K562 (cell line): Measurements from ENCODE around the gene THBS1. TPM values are rescaled to one million over a fixed set of nuclear protein-coding genes. Genes with fewer than 3 reads are reported as not detected.

Experiments
- ATAC-seq: fragments of 200-7000 bp; cut with Tn5 transposase; 3 replicates; pipeline ENCODE4 v1.9.1; 2020; ENCODE audit warnings: moderate library complexity
- BruUV-seq: library from RNA; stranded (reverse); fragments of 400-500 nt; replicated peaks from 2 replicates; lab custom pipeline; 2021; lab: Mats Ljungman, UMichigan
- CTCF ChIA-PET: fragments of 300-600 bp; formaldehyde crosslinking; extraction: SDS; loops from one replicate; lab custom pipeline; 2021; ENCODE audit warnings: low intra/inter-chr PET ratio; lab: Yijun Ruan, JAX
- POLR2A ChIA-PET: fragments of 300-600, 350-650 bp; sonication (Branson Sonifier 250); formaldehyde crosslinking; extraction: SDS; loops from one replicate; lab custom pipeline; 2021; ENCODE audit warnings: antibody characterized with exemption, inconsistent platforms; lab: Yijun Ruan, JAX
- DNase-seq, 4 experiments: peaks; one replicate each; pipeline versions ENCODE4 v3.0.0 to v3.0.0-alpha.2; 2011 to 2018; ENCODE audit warnings: low spot score in 3 of 4, mixed read lengths in 3 of 4; ENCODE audit errors: extremely low read depth in 1 of 4
- FAIRE-seq: peaks from 2 replicates; lab custom pipeline; 2011; peaks lifted over from hg19 to GRCh38; lab: Jason Lieb, UNC
- H2AFZ ChIP-seq: 2 replicates; pipeline ENCODE4 v1.6.0; 2011; ENCODE audit warnings: low read depth, low read length, control low read depth, inconsistent platforms
- H3K27ac ChIP-seq: fragments of 200-600 bp; 3 replicates; pipeline ENCODE4 v1.8.0; 2011; ENCODE audit warnings: low read depth, mild to moderate bottlenecking, control low read depth, inconsistent platforms, low read length, moderate library complexity, mixed read lengths; ENCODE audit errors: extremely low read depth
- H3K27me3 ChIP-seq, 2 experiments: fragments of 300-600 bp in 1 of 2; 2 replicates in 1 of 2; 3 replicates in 1 of 2; pipeline versions ENCODE4 v1.6.0 to v1.8.0; 2011; ENCODE audit warnings: inconsistent platforms in 2 of 2, low read length in 2 of 2, mild to moderate bottlenecking in 1 of 2, mixed read lengths in 1 of 2, moderate library complexity in 1 of 2; ENCODE audit not compliant: control insufficient read depth in 2 of 2, insufficient read depth in 2 of 2
- H3K36me3 ChIP-seq: fragments of 300-600 bp; 3 replicates; pipeline ENCODE4 v1.8.0; 2011; ENCODE audit warnings: mild to moderate bottlenecking, low read length, inconsistent platforms; ENCODE audit not compliant: control insufficient read depth, insufficient read depth
- H3K4me1 ChIP-seq, 2 experiments: fragments of 200-600 bp in 1 of 2; replicated peaks in 1 of 2; 2 replicates in 1 of 2; 3 replicates in 1 of 2; pipeline versions ENCODE4 v1.5.1 to v1.8.0; 2011; ENCODE audit warnings: inconsistent platforms in 2 of 2, low read length in 2 of 2, mild to moderate bottlenecking in 1 of 2, mixed read lengths in 1 of 2, moderate library complexity in 1 of 2; ENCODE audit not compliant: control insufficient read depth in 2 of 2, insufficient read depth in 2 of 2
- H3K4me2 ChIP-seq: 2 replicates; pipeline ENCODE4 v1.6.1; 2011; ENCODE audit warnings: low read length, control low read depth, inconsistent platforms, mixed read lengths; ENCODE audit not compliant: insufficient read depth
- H3K4me3 ChIP-seq: fragments of 200-600 bp; sonication (generic), shearing (Covaris generic); 2 replicates; pipeline ENCODE4 v1.5.1; 2016; ENCODE audit warnings: control low read depth, inconsistent platforms
- H3K79me2 ChIP-seq: fragments of 200-600 bp; 3 replicates; pipeline ENCODE4 v1.8.0; 2011; ENCODE audit warnings: low read length, inconsistent platforms; ENCODE audit not compliant: control insufficient read depth, insufficient read depth
- H3K9ac ChIP-seq, 2 experiments: 2 replicates each; pipeline versions ENCODE4 v1.6.0 to v1.6.1; 2011; ENCODE audit warnings: low read depth in 2 of 2, low read length in 2 of 2, control low read depth in 1 of 2, inconsistent platforms in 1 of 2, mild to moderate bottlenecking in 1 of 2, mixed read lengths in 1 of 2; ENCODE audit not compliant: insufficient read depth in 1 of 2
- H3K9me1 ChIP-seq: one replicate; pipeline ENCODE4 v1.6.0; 2011; ENCODE audit warnings: inconsistent platforms, mild to moderate bottlenecking, low read length, moderate library complexity; ENCODE audit not compliant: control insufficient read depth, insufficient read depth
- H3K9me3 ChIP-seq: replicated peaks from 2 replicates; pipeline ENCODE4 v1.5.1; 2011; ENCODE audit warnings: low read depth, low read length, inconsistent platforms; ENCODE audit not compliant: control insufficient read depth, insufficient read depth
- H4K20me1 ChIP-seq: replicated peaks from 2 replicates; pipeline ENCODE4 v1.6.1; 2011; ENCODE audit warnings: low read length, inconsistent platforms, mixed read lengths; ENCODE audit not compliant: control insufficient read depth, insufficient read depth
- BHLHE40 ChIP-seq: IDR thresholded peaks from 2 replicates; pipeline ENCODE4 v1.6.1; 2011; ENCODE audit warnings: low read length, improper control_type of control experiment
- E2F5 ChIP-seq: sonication (generic); formaldehyde crosslinking; IDR thresholded peaks from 2 replicates; pipeline ENCODE4 v1.8.0; 2022; ENCODE audit warnings: mild to moderate bottlenecking, missing genetic modification reagents
- NFXL1 ChIP-seq: fragments of 450-650 bp; formaldehyde crosslinking; IDR thresholded peaks from 2 replicates; pipeline ENCODE4 v1.4.0; 2021; ENCODE audit warnings: mild to moderate bottlenecking
- NONO ChIP-seq, 2 experiments: fragments of 200-400 bp in 1 of 2; fragments of 450-650 bp in 1 of 2; formaldehyde crosslinking in 1 of 2; IDR thresholded peaks; 2 replicates each; pipeline ENCODE4 v1.6.1; 2017; ENCODE audit warnings: low read depth in 2 of 2, mild to moderate bottlenecking in 2 of 2, moderate library complexity in 2 of 2, low read length in 1 of 2
- XRCC3 ChIP-seq: fragments of 450-650 bp; IDR thresholded peaks from 2 replicates; pipeline ENCODE4 v1.6.1; 2017; ENCODE audit warnings: mild to moderate bottlenecking, moderate library complexity
- ZNF23 ChIP-seq: fragments of 250-450 bp; sonication (Bioruptor Pico); IDR thresholded peaks from 2 replicates; pipeline ENCODE4 v1.4.0; 2020; ENCODE audit warnings: mild to moderate bottlenecking
- ZNF436 ChIP-seq: fragments of 250-450, 450-650 bp; sonication (Bioruptor Pico); formaldehyde crosslinking; IDR thresholded peaks from 2 replicates; pipeline ENCODE4 v1.7.0; 2020; ENCODE audit warnings: mild to moderate bottlenecking
- WGBS: fragments of 100-300 bp; shearing (Covaris generic); methylation state at CpG from one replicate; pipeline ENCODE4 v1.1.6; 2016; ENCODE audit warnings: low coverage, mixed read lengths; ENCODE audit not compliant: insufficient coverage; ENCODE audit errors: missing lambda C conversion rate; 5-methylcytosine and 5-hydroxymethylcytosine counted together
- in situ Hi-C: fragments of 300-500 bp; cut with MboI; formaldehyde crosslinking; loops from 4 replicates; pipeline ENCODE4 v1.15.0; 2018; ENCODE audit warnings: inconsistent platforms, mixed read lengths
- intact Hi-C: fragments of 100-400 bp; cut with micrococcal nuclease; formaldehyde crosslinking; loops from 2 replicates; pipeline ENCODE4 v1.14.2; 2022
- polyA plus RNA-seq, 8 experiments: library from polyadenylated mRNA; depleted of rRNA in 4 of 8; stranded (reverse) in 5 of 8; unstranded in 3 of 8; fragments of >200 nt; fragmentation: Nextera tagmentation in 2 of 8; fragmentation: Illumina TruSeq in 1 of 8; extraction: Ambion mirVana in 2 of 8; extraction: Trizol in 1 of 8; gene quantifications; 2 replicates each; pipeline versions ENCODE4 v1.2.1 to v1.2.3, GENCODE V29; 2011 to 2014; ENCODE audit warnings: inconsistent platforms in 1 of 8, missing spikeins in 1 of 8
- total RNA-seq, 7 experiments: library from RNA; depleted of rRNA in 6 of 7; stranded (reverse); fragments of >200 nt in 6 of 7; fragmentation: Illumina TruSeq in 2 of 7; extraction: Trizol in 2 of 7; gene quantifications; 2 replicates each; pipeline versions ENCODE4 v1.2.1 to v1.2.3, GENCODE V29; 2011 to 2021; ENCODE audit warnings: low replicate concordance in 1 of 7
- TF ChIP-seq, protein P1 (sequence below): sonication (generic); formaldehyde crosslinking; IDR thresholded peaks from 2 replicates; pipeline ENCODE4 v1.8.1; 2023; ENCODE audit warnings: mild to moderate bottlenecking, missing genetic modification reagents
- TF ChIP-seq, protein P2 (sequence below): fragments of 150-350 bp; conservative IDR thresholded peaks from 2 replicates; pipeline ENCODE4 v1.6.1; 2014; ENCODE audit warnings: low read length
- TF ChIP-seq, protein P3 (sequence below): sonication (generic); formaldehyde crosslinking; IDR thresholded peaks from 2 replicates; pipeline ENCODE4 v1.8.1; 2023; ENCODE audit warnings: missing genetic modification reagents, mild to moderate bottlenecking, borderline replicate concordance

Gene THBS1
- total and polyA plus RNA-seq, 9 of the 15 experiments (the other 6 are each of a cell fraction or from before 2014, with no cell fraction given) = 0.04 to 1.3 (median 0.40) TPM

GRCh38 chr15:39638041-39638440 is 57.2 kb downstream of the THBS1 start (continued):
- TF ChIP-seq XRCC3 (no peak), NONO (IDR thresholded peaks at IDR 0.05; ENCODE audit: low read depth in 2 of 2, low read length in 1 of 2) (no peak), ZNF23 (CRISPR knock-in tag) (no peak), BHLHE40 (no peak), ZNF436 (no peak)
- TF ChIP-seq, protein P1, sequence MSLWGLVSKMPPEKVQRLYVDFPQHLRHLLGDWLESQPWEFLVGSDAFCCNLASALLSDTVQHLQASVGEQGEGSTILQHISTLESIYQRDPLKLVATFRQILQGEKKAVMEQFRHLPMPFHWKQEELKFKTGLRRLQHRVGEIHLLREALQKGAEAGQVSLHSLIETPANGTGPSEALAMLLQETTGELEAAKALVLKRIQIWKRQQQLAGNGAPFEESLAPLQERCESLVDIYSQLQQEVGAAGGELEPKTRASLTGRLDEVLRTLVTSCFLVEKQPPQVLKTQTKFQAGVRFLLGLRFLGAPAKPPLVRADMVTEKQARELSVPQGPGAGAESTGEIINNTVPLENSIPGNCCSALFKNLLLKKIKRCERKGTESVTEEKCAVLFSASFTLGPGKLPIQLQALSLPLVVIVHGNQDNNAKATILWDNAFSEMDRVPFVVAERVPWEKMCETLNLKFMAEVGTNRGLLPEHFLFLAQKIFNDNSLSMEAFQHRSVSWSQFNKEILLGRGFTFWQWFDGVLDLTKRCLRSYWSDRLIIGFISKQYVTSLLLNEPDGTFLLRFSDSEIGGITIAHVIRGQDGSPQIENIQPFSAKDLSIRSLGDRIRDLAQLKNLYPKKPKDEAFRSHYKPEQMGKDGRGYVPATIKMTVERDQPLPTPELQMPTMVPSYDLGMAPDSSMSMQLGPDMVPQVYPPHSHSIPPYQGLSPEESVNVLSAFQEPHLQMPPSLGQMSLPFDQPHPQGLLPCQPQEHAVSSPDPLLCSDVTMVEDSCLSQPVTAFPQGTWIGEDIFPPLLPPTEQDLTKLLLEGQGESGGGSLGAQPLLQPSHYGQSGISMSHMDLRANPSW (CRISPR knock-in tag) = no peak
- TF ChIP-seq, all 486 proteins: peak for 0

GRCh38 chr15:39639037-39639436 is 58.2 kb downstream of the THBS1 start:
- Histone ChIP-seq H3K27ac (no peak overlapping the region), H3K9ac (no peak overlapping the region), H3K4me3 (no peak overlapping the region), H3K79me2 (no peaks in the 10 kb centered on the region), H3K4me2 (no peak overlapping the region), H3K4me1 (no peaks in the 10 kb centered on the region), H3K27me3 (peaks cover under 1 to 26% of the 10 kb centered on the region in 2 experiments), H2AFZ (no peak overlapping the region), H4K20me1 (no peaks in the 10 kb centered on the region), H3K9me3 (no peaks in the 10 kb centered on the region), H3K9me1 (no peaks in the 10 kb centered on the region), H3K36me3 (no peaks in the 10 kb centered on the region)
- BruUV-seq = no TSS peak
- WGBS = 0% methylated on average over 1 of the region's 1 CpG
- intact Hi-C loops = no loop called here
- FAIRE-seq (no peak), DNase-seq (no peak), ATAC-seq (no peak)
- ChIA-PET CTCF (no interaction called here), POLR2A (no interaction called here)
- in situ Hi-C loops = no loop called here
- TF ChIP-seq, protein P2, sequence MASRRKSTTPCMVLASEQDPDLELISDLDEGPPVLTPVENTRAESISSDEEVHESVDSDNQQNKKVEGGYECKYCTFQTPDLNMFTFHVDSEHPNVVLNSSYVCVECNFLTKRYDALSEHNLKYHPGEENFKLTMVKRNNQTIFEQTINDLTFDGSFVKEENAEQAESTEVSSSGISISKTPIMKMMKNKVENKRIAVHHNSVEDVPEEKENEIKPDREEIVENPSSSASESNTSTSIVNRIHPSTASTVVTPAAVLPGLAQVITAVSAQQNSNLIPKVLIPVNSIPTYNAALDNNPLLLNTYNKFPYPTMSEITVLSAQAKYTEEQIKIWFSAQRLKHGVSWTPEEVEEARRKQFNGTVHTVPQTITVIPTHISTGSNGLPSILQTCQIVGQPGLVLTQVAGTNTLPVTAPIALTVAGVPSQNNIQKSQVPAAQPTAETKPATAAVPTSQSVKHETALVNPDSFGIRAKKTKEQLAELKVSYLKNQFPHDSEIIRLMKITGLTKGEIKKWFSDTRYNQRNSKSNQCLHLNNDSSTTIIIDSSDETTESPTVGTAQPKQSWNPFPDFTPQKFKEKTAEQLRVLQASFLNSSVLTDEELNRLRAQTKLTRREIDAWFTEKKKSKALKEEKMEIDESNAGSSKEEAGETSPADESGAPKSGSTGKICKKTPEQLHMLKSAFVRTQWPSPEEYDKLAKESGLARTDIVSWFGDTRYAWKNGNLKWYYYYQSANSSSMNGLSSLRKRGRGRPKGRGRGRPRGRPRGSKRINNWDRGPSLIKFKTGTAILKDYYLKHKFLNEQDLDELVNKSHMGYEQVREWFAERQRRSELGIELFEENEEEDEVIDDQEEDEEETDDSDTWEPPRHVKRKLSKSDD = no peak
- TF ChIP-seq E2F5 (no peak), NFXL1 (CRISPR knock-in tag) (no peak)
- TF ChIP-seq, protein P3, sequence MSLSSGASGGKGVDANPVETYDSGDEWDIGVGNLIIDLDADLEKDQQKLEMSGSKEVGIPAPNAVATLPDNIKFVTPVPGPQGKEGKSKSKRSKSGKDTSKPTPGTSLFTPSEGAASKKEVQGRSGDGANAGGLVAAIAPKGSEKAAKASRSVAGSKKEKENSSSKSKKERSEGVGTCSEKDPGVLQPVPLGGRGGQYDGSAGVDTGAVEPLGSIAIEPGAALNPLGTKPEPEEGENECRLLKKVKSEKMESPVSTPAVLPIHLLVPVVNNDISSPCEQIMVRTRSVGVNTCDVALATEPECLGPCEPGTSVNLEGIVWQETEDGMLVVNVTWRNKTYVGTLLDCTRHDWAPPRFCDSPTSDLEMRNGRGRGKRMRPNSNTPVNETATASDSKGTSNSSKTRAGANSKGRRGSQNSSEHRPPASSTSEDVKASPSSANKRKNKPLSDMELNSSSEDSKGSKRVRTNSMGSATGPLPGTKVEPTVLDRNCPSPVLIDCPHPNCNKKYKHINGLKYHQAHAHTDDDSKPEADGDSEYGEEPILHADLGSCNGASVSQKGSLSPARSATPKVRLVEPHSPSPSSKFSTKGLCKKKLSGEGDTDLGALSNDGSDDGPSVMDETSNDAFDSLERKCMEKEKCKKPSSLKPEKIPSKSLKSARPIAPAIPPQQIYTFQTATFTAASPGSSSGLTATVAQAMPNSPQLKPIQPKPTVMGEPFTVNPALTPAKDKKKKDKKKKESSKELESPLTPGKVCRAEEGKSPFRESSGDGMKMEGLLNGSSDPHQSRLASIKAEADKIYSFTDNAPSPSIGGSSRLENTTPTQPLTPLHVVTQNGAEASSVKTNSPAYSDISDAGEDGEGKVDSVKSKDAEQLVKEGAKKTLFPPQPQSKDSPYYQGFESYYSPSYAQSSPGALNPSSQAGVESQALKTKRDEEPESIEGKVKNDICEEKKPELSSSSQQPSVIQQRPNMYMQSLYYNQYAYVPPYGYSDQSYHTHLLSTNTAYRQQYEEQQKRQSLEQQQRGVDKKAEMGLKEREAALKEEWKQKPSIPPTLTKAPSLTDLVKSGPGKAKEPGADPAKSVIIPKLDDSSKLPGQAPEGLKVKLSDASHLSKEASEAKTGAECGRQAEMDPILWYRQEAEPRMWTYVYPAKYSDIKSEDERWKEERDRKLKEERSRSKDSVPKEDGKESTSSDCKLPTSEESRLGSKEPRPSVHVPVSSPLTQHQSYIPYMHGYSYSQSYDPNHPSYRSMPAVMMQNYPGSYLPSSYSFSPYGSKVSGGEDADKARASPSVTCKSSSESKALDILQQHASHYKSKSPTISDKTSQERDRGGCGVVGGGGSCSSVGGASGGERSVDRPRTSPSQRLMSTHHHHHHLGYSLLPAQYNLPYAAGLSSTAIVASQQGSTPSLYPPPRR (CRISPR knock-in tag) = no peak
